IMR-90 (cell line): ENCODE data around the gene UST.

Source experiments
- CEBPB ChIP-seq: IDR thresholded peaks from 2 replicates; pipeline ENCODE4 v1.6.1; 2012; ENCODE audit warnings: low read depth, low read length, improper control_type of control experiment
- CTCF ChIP-seq: conservative IDR thresholded peaks from 2 replicates; pipeline ENCODE4 v1.5.1; 2012; ENCODE audit warnings: mild to moderate bottlenecking, low read depth, low read length, improper control_type of control experiment
- ELK1 ChIP-seq: fragments of 150-350 bp; IDR thresholded peaks from 2 replicates; pipeline ENCODE4 v1.6.1; 2016; ENCODE audit warnings: low read depth, mild to moderate bottlenecking, low read length, moderate library complexity, borderline replicate concordance
- MAZ ChIP-seq: IDR thresholded peaks from 2 replicates; pipeline ENCODE4 v1.6.1; 2012; ENCODE audit warnings: low read depth, mild to moderate bottlenecking, low read length, improper control_type of control experiment, moderate library complexity, borderline replicate concordance
- MXI1 ChIP-seq: IDR thresholded peaks from 2 replicates; pipeline ENCODE4 v1.6.1; 2012; ENCODE audit warnings: low read depth, mild to moderate bottlenecking, low read length, moderate library complexity, borderline replicate concordance
- POLR2A ChIP-seq: IDR thresholded peaks from 2 replicates; pipeline ENCODE4 v1.6.1; 2012; ENCODE audit warnings: mild to moderate bottlenecking, low read depth, low read length
- RAD21 ChIP-seq: IDR thresholded peaks from 2 replicates; pipeline ENCODE4 v1.6.1; 2012; ENCODE audit warnings: low read length, improper control_type of control experiment
- USF2 ChIP-seq: fragments of 150-350 bp; IDR thresholded peaks from 2 replicates; pipeline ENCODE4 v1.6.1; 2017; ENCODE audit warnings: mild to moderate bottlenecking, antibody characterized with exemption, low read length, low read depth

- TF ChIP-seq CTCF (no peak), POLR2A (no peak), CEBPB (no peak), MAZ (no peak), ELK1 (no peak), RAD21 (no peak), MXI1 (no peak), USF2 (no peak)
These were observed 318.3 kb downstream of the UST start for GRCh38 chr6:149065121-149065520.
